Keratinocyte (primary cell): Measurements from ENCODE around the gene SPRING1. TPM values are rescaled to one million over a fixed set of nuclear protein-coding genes. Genes with fewer than 3 reads are reported as not detected.

Experiments used
- DNase-seq: peaks from one replicate; pipeline ENCODE4 v3.0.0-alpha.2; 2011; ENCODE audit warnings: low read depth, missing footprints, low spot score
- FAIRE-seq: peaks from 2 replicates; lab custom pipeline; 2011; peaks lifted over from hg19 to GRCh38; lab: Jason Lieb, UNC
- H2AFZ ChIP-seq: 2 replicates; pipeline ENCODE4 v1.6.0; 2012; ENCODE audit warnings: low read length, control low read depth, inconsistent platforms; ENCODE audit not compliant: control insufficient read depth
- H3K27ac ChIP-seq: 2 replicates; pipeline ENCODE4 v1.5.1; 2011; ENCODE audit warnings: low read length; ENCODE audit not compliant: control insufficient read depth, insufficient read depth
- H3K27me3 ChIP-seq: 3 replicates; pipeline ENCODE4 v1.6.0; 2011; ENCODE audit warnings: low read length; ENCODE audit not compliant: control insufficient read depth, insufficient read depth; ENCODE audit errors: extremely low read depth
- H3K36me3 ChIP-seq, 2 experiments: 2 replicates in 1 of 2; 3 replicates in 1 of 2; pipeline ENCODE4 v1.5.1; 2011; ENCODE audit warnings: low read length in 2 of 2, mild to moderate bottlenecking in 1 of 2; ENCODE audit not compliant: control insufficient read depth in 2 of 2, insufficient read depth in 2 of 2; ENCODE audit errors: extremely low read depth in 1 of 2
- H3K4me1 ChIP-seq: 3 replicates; pipeline ENCODE4 v1.5.1; 2011; ENCODE audit warnings: low read length; ENCODE audit not compliant: control insufficient read depth, insufficient read depth; ENCODE audit errors: extremely low read depth
- H3K4me2 ChIP-seq: 3 replicates; pipeline ENCODE4 v1.6.0; 2011; ENCODE audit warnings: low read depth, low read length; ENCODE audit not compliant: control insufficient read depth, insufficient read depth; ENCODE audit errors: extremely low read depth
- H3K4me3 ChIP-seq, 3 experiments: fragments of 200-600 bp in 1 of 3; sonication (generic) in 1 of 3; 2 replicates in 2 of 3; 3 replicates in 1 of 3; pipeline ENCODE4 v1.5.1; 2011 to 2016; ENCODE audit warnings: low read length in 3 of 3, mild to moderate bottlenecking in 3 of 3, control low read depth in 2 of 3, inconsistent platforms in 1 of 3, low read depth in 1 of 3, mixed read lengths in 1 of 3, mixed run types in 1 of 3, moderate library complexity in 1 of 3; ENCODE audit not compliant: control insufficient read depth in 2 of 3, insufficient read depth in 2 of 3; ENCODE audit errors: extremely low read depth in 1 of 3
- H3K79me2 ChIP-seq: 2 replicates; pipeline ENCODE4 v1.6.0; 2012; ENCODE audit warnings: low read length; ENCODE audit not compliant: control insufficient read depth, insufficient read depth
- H3K9ac ChIP-seq: 3 replicates; pipeline ENCODE4 v1.6.0; 2011; ENCODE audit warnings: low read length; ENCODE audit not compliant: control insufficient read depth, insufficient read depth; ENCODE audit errors: extremely low read depth
- H3K9me1 ChIP-seq: 3 replicates; pipeline ENCODE4 v1.6.0; 2011; ENCODE audit warnings: low read length; ENCODE audit not compliant: control insufficient read depth, insufficient read depth; ENCODE audit errors: extremely low read depth
- H3K9me3 ChIP-seq: 2 replicates; pipeline ENCODE4 v1.5.1; 2012; ENCODE audit warnings: low read depth, low read length; ENCODE audit not compliant: control insufficient read depth
- H4K20me1 ChIP-seq: 3 replicates; pipeline ENCODE4 v1.6.0; 2011; ENCODE audit warnings: low read length; ENCODE audit not compliant: control insufficient read depth, insufficient read depth; ENCODE audit errors: extremely low read depth
- CTCF ChIP-seq, 3 experiments: IDR thresholded peaks in 1 of 3; conservative IDR thresholded peaks in 1 of 3; optimal IDR thresholded peaks in 1 of 3; 2 replicates in 2 of 3; 3 replicates in 1 of 3; pipeline versions ENCODE3 to v1.5.1; 2011; ENCODE audit warnings: low read length in 3 of 3, mild to moderate bottlenecking in 3 of 3, moderate library complexity in 2 of 3, control low read depth in 1 of 3, inconsistent platforms in 1 of 3; ENCODE audit not compliant: insufficient read depth in 2 of 3; ENCODE audit errors: extremely low read depth in 1 of 3
- EZH2 ChIP-seq: IDR thresholded peaks from one replicate; pipeline ENCODE4 v1.6.1; 2012; ENCODE audit warnings: inconsistent platforms, mild to moderate bottlenecking, low read length, moderate library complexity
- dilution Hi-C: fragments of 300-500 bp; cut with MboI; formaldehyde crosslinking; loops from one replicate; pipeline ENCODE4 v1.7.0; 2020; ENCODE audit warnings: low sequenced_read_pairs; ENCODE audit not compliant: extremely low pct_ligation_motif_present
- polyA plus RNA-seq, 5 experiments: library from polyadenylated mRNA; depleted of rRNA in 3 of 5; stranded (reverse) in 3 of 5; stranded (forward) in 1 of 5; unstranded in 1 of 5; fragments of >200 nt; gene quantifications; 1 replicate in 1 of 5; 2 replicates in 3 of 5; 3 replicates in 1 of 5; pipeline versions ENCODE4 v1.2.1 to v1.2.3, GENCODE V29; 2011 to 2012; ENCODE audit warnings: missing spikeins in 2 of 5, low read depth in 1 of 5, low replicate concordance in 1 of 5

Gene SPRING1
- polyA plus RNA-seq, 1 donor (not counting 4 experiments of a cell fraction or from before 2014, with no cell fraction given) = 17.1 TPM

- FAIRE-seq = no peak
- dilution Hi-C loops = no loop called here
- no peak for DNase-seq
Observed at GRCh38 chr12:116774020-116774419, 36.2 kb upstream of the SPRING1 start.

GRCh38 chr12:116773276-116773731 lies 35.4 kb upstream of the SPRING1 start:
- Histone ChIP-seq H3K9me1 (no peaks in the 10 kb centered on the region), H3K79me2 (no peaks in the 10 kb centered on the region), H3K27ac (no peak overlapping the region), H3K4me2 (no peak overlapping the region), H2AFZ (no peak overlapping the region), H4K20me1 (no peaks in the 10 kb centered on the region), H3K36me3 (no peaks in the 10 kb centered on the region), H3K9ac (no peak overlapping the region), H3K9me3 (no peaks in the 10 kb centered on the region), H3K4me1 (no peaks in the 10 kb centered on the region), H3K4me3 (no peak overlapping the region), H3K27me3 (no peaks in the 10 kb centered on the region)
- dilution Hi-C loops = no loop called here
- TF ChIP-seq EZH2 (no peak), CTCF (optimal IDR thresholded peaks at IDR 0.05 in 1 of 3, IDR thresholded peaks at IDR 0.05 in 1 of 3, conservative IDR thresholded peaks at IDR 0.05 in 1 of 3; ENCODE audit: extremely low read depth in 1 of 3, insufficient read depth in 2 of 3, low read length in 3 of 3) (peak; percentile 26 to 45 (median 36))
- no peak for FAIRE-seq
- no peak for DNase-seq

More at GRCh38 chr12:116774020-116774419, 36.2 kb upstream of the SPRING1 start:
- no peaks in the 10 kb centered on the region for H3K9me1 ChIP-seq
- H4K20me1 ChIP-seq = no peaks in the 10 kb centered on the region
- no peaks in the 10 kb centered on the region for H3K36me3 ChIP-seq
- H3K4me3 ChIP-seq = no peak overlapping the region
- H3K27me3 ChIP-seq = no peaks in the 10 kb centered on the region
- H3K4me1 ChIP-seq = no peaks in the 10 kb centered on the region
- H2AFZ ChIP-seq = no peak overlapping the region
- no peak overlapping the region for H3K4me2 ChIP-seq
- H3K79me2 ChIP-seq = no peaks in the 10 kb centered on the region
- TF ChIP-seq EZH2 (no peak), CTCF (optimal IDR thresholded peaks at IDR 0.05 in 1 of 3, IDR thresholded peaks at IDR 0.05 in 1 of 3, conservative IDR thresholded peaks at IDR 0.05 in 1 of 3; ENCODE audit: extremely low read depth in 1 of 3, insufficient read depth in 2 of 3, low read length in 3 of 3) (no peak)
- no peak overlapping the region for H3K27ac ChIP-seq
- H3K9me3 ChIP-seq = no peaks in the 10 kb centered on the region
- H3K9ac ChIP-seq = no peak overlapping the region
